ENCODE measurements around the gene PANX1.

DNA sequence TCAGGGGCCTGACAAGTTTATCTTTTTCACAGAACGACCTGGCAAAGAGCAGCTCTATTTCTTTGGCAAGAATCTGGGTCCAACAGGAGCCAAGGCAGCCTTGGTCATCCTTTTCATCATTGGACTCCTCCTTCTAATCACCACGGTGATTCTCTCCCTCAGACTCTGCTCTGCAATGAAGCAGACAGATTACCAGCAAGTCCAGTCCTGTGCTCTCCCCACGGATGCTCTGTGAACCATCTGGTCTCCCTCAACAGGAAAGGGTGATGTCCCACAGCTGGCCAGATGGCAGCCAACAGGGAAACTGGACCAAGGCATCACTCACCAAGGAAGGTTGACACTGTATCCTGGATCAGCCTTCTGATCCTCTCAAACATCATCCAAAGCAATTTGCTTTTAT lies 17.0 kb upstream of the PANX1 start:
- TF ChIP-seq TAF1 (IDR thresholded peaks at IDR 0.05; ENCODE audit: borderline replicate concordance, low read depth, low read length) (no peak), POLR2A (IDR thresholded peaks at IDR 0.05; ENCODE audit: low read depth, low read length) (no peak)
